ENCODE data around the gene PCDHGA9. TPM values are rescaled to one million over a fixed set of nuclear protein-coding genes. Genes with fewer than 3 reads are reported as not detected.

Gene PCDHGA9
- total and polyA plus RNA-seq, 9 of the 15 experiments (the other 6 are each of a cell fraction or from before 2014, with no cell fraction given) = 0.03 to 0.18 (median 0.11) TPM; not detected in 2

- no peak for TF ChIP-seq CEBPZ (IDR thresholded peaks at IDR 0.05; ENCODE audit: borderline replicate concordance, low read depth, low read length)
- TF ChIP-seq RFX5 (IDR thresholded peaks at IDR 0.05; ENCODE audit: low read depth, low read length) = no peak
- 0 out of 2 replicates have a peak, but pooled peaks have one; percentile 13 for TF ChIP-seq PKNOX1 (IDR thresholded peaks at IDR 0.05)
- no peak for TF ChIP-seq POLR2AphosphoS5 (IDR thresholded peaks at IDR 0.05; ENCODE audit: control insufficient read depth, insufficient read depth, low read depth, low read length)
- no peak for TF ChIP-seq BMI1 (IDR thresholded peaks at IDR 0.05; ENCODE audit: low read length)
- no peak for TF ChIP-seq ASH1L (IDR thresholded peaks at IDR 0.05; ENCODE audit: borderline replicate concordance, low read depth, partially characterized antibody)
- TF ChIP-seq NEUROD1 (IDR thresholded peaks at IDR 0.05; ENCODE audit: borderline replicate concordance, low read depth, low read length, partially characterized antibody) = no peak
- TF ChIP-seq ZNF282 (CRISPR knock-in tag; IDR thresholded peaks at IDR 0.05) = no peak
- no peak for TF ChIP-seq SMAD4 (CRISPR knock-in tag; conservative IDR thresholded peaks at IDR 0.05)
- TF ChIP-seq ARID4B (CRISPR knock-in tag; IDR thresholded peaks at IDR 0.05) = no peak
- peak in 1 of 2 experiments; percentile 71; a peak in 2 of 4 replicates for TF ChIP-seq FOXA3 (CRISPR knock-in tag; conservative IDR thresholded peaks at IDR 0.05 in 1 of 2, IDR thresholded peaks at IDR 0.05 in 1 of 2)
- no peak for TF ChIP-seq SP2 (IDR thresholded peaks at IDR 0.05; ENCODE audit: extremely low read depth, low read depth, low read length, poor library complexity, severe bottlenecking)
Observed at GRCh38 chr5:141356133-141356532, 46.4 kb upstream of the PCDHGA9 start (continued).
